Endothelial cell of umbilical vein (primary cell): ENCODE results near the gene DDOST. TPM values are rescaled to one million over a fixed set of nuclear protein-coding genes. Genes with fewer than 3 reads are reported as not detected.

Experiments
- BruUV-seq: library from RNA; stranded (reverse); fragments of 400-500 nt; replicated peaks from 2 replicates; lab custom pipeline; 2021; lab: Mats Ljungman, UMichigan
- CTCF ChIA-PET: fragments of 300-600, 350-600 bp; sonication (Branson Sonifier 250); formaldehyde crosslinking; loops from one replicate; lab custom pipeline; 2021; ENCODE audit warnings: antibody characterized with exemption, inconsistent platforms; lab: Charles Lee
- POLR2A ChIA-PET: fragments of 300-600, 350-600 bp; sonication (Branson Sonifier 250); formaldehyde crosslinking; loops from one replicate; lab custom pipeline; 2021; ENCODE audit warnings: antibody characterized with exemption, inconsistent platforms; lab: Charles Lee
- DNase-seq: peaks from one replicate; pipeline ENCODE4 v3.0.0-alpha.2; 2011; ENCODE audit warnings: low read depth, low spot score
- FAIRE-seq: peaks from 2 replicates; lab custom pipeline; 2011; peaks lifted over from hg19 to GRCh38; lab: Jason Lieb, UNC
- H2AFZ ChIP-seq: 2 replicates; pipeline ENCODE4 v1.6.0; 2012; ENCODE audit warnings: low read depth, low read length, control low read depth, inconsistent platforms
- H3K27ac ChIP-seq: 2 replicates; pipeline ENCODE4 v1.5.1; 2011; ENCODE audit warnings: low read depth, mild to moderate bottlenecking, control low read depth, low read length, moderate library complexity; ENCODE audit not compliant: insufficient read depth
- H3K27me3 ChIP-seq, 2 experiments: 2 replicates each; pipeline versions ENCODE4 v1.6.0 to v1.6.1; 2011; ENCODE audit warnings: low read length in 2 of 2, mixed read lengths in 1 of 2; ENCODE audit not compliant: control insufficient read depth in 2 of 2, insufficient read depth in 2 of 2
- H3K36me3 ChIP-seq, 2 experiments: 2 replicates in 1 of 2; 3 replicates in 1 of 2; pipeline ENCODE4 v1.5.1; 2011; ENCODE audit warnings: low read length in 2 of 2, mild to moderate bottlenecking in 1 of 2, moderate library complexity in 1 of 2; ENCODE audit not compliant: control insufficient read depth in 2 of 2, insufficient read depth in 2 of 2; ENCODE audit errors: extremely low read depth in 1 of 2
- H3K4me1 ChIP-seq: 3 replicates; pipeline ENCODE4 v1.5.1; 2011; ENCODE audit warnings: mild to moderate bottlenecking, low read length; ENCODE audit not compliant: control insufficient read depth, insufficient read depth; ENCODE audit errors: extremely low read depth
- H3K4me2 ChIP-seq: 2 replicates; pipeline ENCODE4 v1.6.1; 2011; ENCODE audit warnings: low read length, control low read depth, mixed read lengths; ENCODE audit not compliant: insufficient read depth
- H3K4me3 ChIP-seq, 3 experiments: fragments of 200-600 bp in 1 of 3; sonication (generic), shearing (Covaris generic) in 1 of 3; replicated peaks in 1 of 3; 2 replicates each; pipeline ENCODE4 v1.5.1; 2011 to 2016; ENCODE audit warnings: control low read depth in 3 of 3, low read length in 3 of 3, mild to moderate bottlenecking in 2 of 3, inconsistent platforms in 1 of 3, low read depth in 1 of 3, moderate library complexity in 1 of 3; ENCODE audit not compliant: insufficient read depth in 1 of 3
- H3K79me2 ChIP-seq: 2 replicates; pipeline ENCODE4 v1.6.0; 2012; ENCODE audit warnings: low read length, inconsistent platforms; ENCODE audit not compliant: control insufficient read depth, insufficient read depth
- H3K9ac ChIP-seq: replicated peaks from 2 replicates; pipeline ENCODE3; 2011; ENCODE audit warnings: low read length, control low read depth; ENCODE audit not compliant: insufficient read depth; ENCODE audit errors: extremely low read depth
- H3K9me1 ChIP-seq: replicated peaks from 3 replicates; pipeline ENCODE4 v1.6.0; 2011; ENCODE audit warnings: mild to moderate bottlenecking, low read length; ENCODE audit not compliant: control insufficient read depth, insufficient read depth; ENCODE audit errors: extremely low read depth
- H3K9me3 ChIP-seq: replicated peaks from 2 replicates; pipeline ENCODE4 v1.5.1; 2012; ENCODE audit warnings: low read length, inconsistent platforms; ENCODE audit not compliant: control insufficient read depth, insufficient read depth
- H4K20me1 ChIP-seq: replicated peaks from 2 replicates; pipeline ENCODE3; 2011; ENCODE audit warnings: mild to moderate bottlenecking, low read length; ENCODE audit not compliant: control insufficient read depth, insufficient read depth; ENCODE audit errors: extremely low read depth
- CTCF ChIP-seq, 2 donors: IDR thresholded peaks; 1 replicate in 1 of 2; 2 replicates in 1 of 2; pipeline ENCODE4 v1.5.1; 2011; ENCODE audit warnings: low read length in 2 of 2, mild to moderate bottlenecking in 2 of 2, moderate library complexity in 2 of 2, control low read depth in 1 of 2, inconsistent platforms in 1 of 2, low read depth in 1 of 2; ENCODE audit not compliant: insufficient read depth in 1 of 2; ENCODE audit errors: extremely low read depth in 1 of 2
- EZH2 ChIP-seq: IDR thresholded peaks from 2 replicates; pipeline ENCODE4 v1.6.1; 2012; ENCODE audit warnings: borderline replicate concordance, low read depth, mild to moderate bottlenecking, moderate library complexity, low read length, inconsistent platforms; ENCODE audit not compliant: severe bottlenecking
- FOS ChIP-seq: IDR thresholded peaks from 2 replicates; pipeline ENCODE4 v1.6.1; 2011; ENCODE audit warnings: mild to moderate bottlenecking, low read length, moderate library complexity, borderline replicate concordance; ENCODE audit not compliant: insufficient read depth
- GATA2 ChIP-seq: IDR thresholded peaks from 2 replicates; pipeline ENCODE4 v1.7.0; 2011; ENCODE audit warnings: low read depth, mild to moderate bottlenecking, moderate library complexity, mixed read lengths, low read length; ENCODE audit not compliant: insufficient read length, insufficient read depth
- JUN ChIP-seq: IDR thresholded peaks from 2 replicates; pipeline ENCODE4 v1.6.1; 2011; ENCODE audit warnings: borderline replicate concordance, low read depth; ENCODE audit not compliant: insufficient read length, insufficient read depth
- MAX ChIP-seq: IDR thresholded peaks from 2 replicates; pipeline ENCODE4 v1.6.1; 2011; ENCODE audit not compliant: insufficient read depth, insufficient read length
- MYC ChIP-seq: IDR thresholded peaks from one replicate; pipeline ENCODE4 v1.6.1; 2011; ENCODE audit warnings: mild to moderate bottlenecking, low read depth, low read length
- POLR2A ChIP-seq: IDR thresholded peaks from 2 replicates; pipeline ENCODE4 v1.6.1; 2012; ENCODE audit warnings: low read depth, mild to moderate bottlenecking, control low read depth, low read length
- POLR2AphosphoS5 ChIP-seq: IDR thresholded peaks from 2 replicates; pipeline ENCODE4 v1.6.1; 2012; ENCODE audit warnings: low read depth, mild to moderate bottlenecking, control low read depth, low read length, moderate library complexity; ENCODE audit not compliant: insufficient read depth
- dilution Hi-C: fragments of 300-500 bp; cut with MboI; formaldehyde crosslinking; loops from one replicate; pipeline ENCODE4 v1.15.0; 2019; ENCODE audit warnings: low sequenced_read_pairs; ENCODE audit not compliant: extremely low pct_ligation_motif_present
- intact Hi-C: fragments of 100-400 bp; cut with micrococcal nuclease; formaldehyde crosslinking; loops from one replicate; pipeline ENCODE4 v1.10.0; 2022
- polyA plus RNA-seq, 4 experiments: library from polyadenylated mRNA; depleted of rRNA in 3 of 4; stranded (reverse) in 3 of 4; unstranded in 1 of 4; fragments of >200 nt; gene quantifications; 2 replicates each; pipeline versions ENCODE4 v1.2.1 to v1.2.3, GENCODE V29; 2011 to 2012; ENCODE audit warnings: missing spikeins in 1 of 4
- total RNA-seq: library from RNA; stranded (reverse); gene quantifications from 2 replicates; pipeline ENCODE4 v1.2.3, GENCODE V29; 2021

The DDOST gene
- total and polyA plus RNA-seq, 2 donors (not counting 3 experiments of a cell fraction or from before 2014, with no cell fraction given): 319 to 533 TPM

GRCh38 chr1:20680269-20680668 lies 19.1 kb upstream of the DDOST start:
- no peak overlapping the region for H3K4me3 ChIP-seq
- dilution Hi-C loops: no loop called here
- FAIRE-seq (no peak), DNase-seq (no peak)
- H2AFZ ChIP-seq: no peak overlapping the region
- H4K20me1 ChIP-seq: no peaks in the 10 kb centered on the region
- ChIA-PET CTCF (no interaction called here), POLR2A (no interaction called here)
- H3K36me3 ChIP-seq: no peaks in the 10 kb centered on the region
- no peak overlapping the region for H3K9ac ChIP-seq
- peaks cover 6% of the 10 kb centered on the region for H3K4me1 ChIP-seq
- intact Hi-C loops: no loop called here
- H3K4me2 ChIP-seq: no peak overlapping the region
- no peak for TF ChIP-seq CTCF (IDR thresholded peaks at IDR 0.05; ENCODE audit: extremely low read depth in 1 of 2, insufficient read depth in 1 of 2, low read depth in 1 of 2, low read length in 2 of 2)
- TF ChIP-seq JUN: no peak
- no peak for TF ChIP-seq MAX
- TF ChIP-seq EZH2: no peak
- TF ChIP-seq GATA2: no peak
- no peak for TF ChIP-seq POLR2AphosphoS5
- TF ChIP-seq MYC: no peak
- no peak for TF ChIP-seq FOS
- TF ChIP-seq POLR2A: no peak
- H3K9me3 ChIP-seq: no peaks in the 10 kb centered on the region
- no peaks in the 10 kb centered on the region for H3K79me2 ChIP-seq
- no TSS peak for BruUV-seq
- no peak overlapping the region for H3K27ac ChIP-seq
- peaks cover 0 to 4% of the 10 kb centered on the region in 2 experiments for H3K27me3 ChIP-seq
- no peaks in the 10 kb centered on the region for H3K9me1 ChIP-seq
